ENCODE measurements around the gene MYH2.

Gene MYH2

GRCh38 chr17:10516065-10516464 is 33.4 kb downstream of the MYH2 start:
- no peak for DNase-seq (ENCODE audit: low read depth)

GRCh38 chr17:10513299-10514067 is 36.0 kb downstream of the MYH2 start:
- no peak for DNase-seq (ENCODE audit: low read depth)

- DNase-seq (ENCODE audit: low read depth): no peak
These were observed 36.6 kb downstream of the MYH2 start for GRCh38 chr17:10512856-10513255.

GRCh38 chr17:10499950-10500349 is 49.5 kb downstream of the MYH2 start:
- DNase-seq (ENCODE audit: low read depth): no peak

GRCh38 chr17:10492004-10492403 is 57.5 kb downstream of the MYH2 start:
- no peak for DNase-seq (ENCODE audit: low read depth)

- DNase-seq (ENCODE audit: low read depth): no peak
These were observed 67.2 kb downstream of the MYH2 start for GRCh38 chr17:10482252-10482651.

GRCh38 chr17:10477701-10478100 is 71.8 kb downstream of the MYH2 start:
- no peak for DNase-seq (ENCODE audit: low read depth)

GRCh38 chr17:10474536-10474935 is 74.9 kb downstream of the MYH2 start:
- DNase-seq (ENCODE audit: low read depth): peak; percentile 8

- no peak for DNase-seq (ENCODE audit: low read depth)
These were observed 77.6 kb downstream of the MYH2 start for GRCh38 chr17:10471858-10472257.
